Measurements from ENCODE around the gene IGF2.
"Not testable (repeated sequence)": the region's sequence is repeated elsewhere in the genome, so short reads cannot be mapped to it uniquely, and the experiment has no call there.

Gene IGF2, protein sequence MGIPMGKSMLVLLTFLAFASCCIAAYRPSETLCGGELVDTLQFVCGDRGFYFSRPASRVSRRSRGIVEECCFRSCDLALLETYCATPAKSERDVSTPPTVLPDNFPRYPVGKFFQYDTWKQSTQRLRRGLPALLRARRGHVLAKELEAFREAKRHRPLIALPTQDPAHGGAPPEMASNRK

DNA sequence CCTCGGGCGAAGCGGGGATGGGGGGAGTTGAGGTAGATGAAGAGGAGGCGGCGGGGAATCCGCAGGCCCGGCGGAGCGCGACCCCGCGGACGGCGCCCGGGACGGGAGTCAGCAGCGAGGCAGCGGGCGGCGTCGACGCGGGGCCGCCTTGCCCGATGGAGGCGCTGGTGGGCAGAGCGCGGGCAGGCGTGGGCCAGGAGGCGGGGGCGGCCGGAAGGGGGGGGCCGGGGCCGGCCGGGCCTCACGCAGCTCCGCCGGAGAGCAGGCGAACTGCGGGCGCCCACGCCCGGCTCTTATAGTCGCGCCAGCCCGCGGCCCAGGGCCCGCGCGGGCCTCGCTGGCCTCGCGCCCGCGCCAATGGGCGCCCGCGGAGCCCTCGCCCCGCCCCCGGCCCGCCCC is at the start of gene IGF2:
Gene IGF2, minus strand, starts transcription at position 267 of the 399 bp plus-strand sequence. CDS start 3,866 bp downstream, outside the sequence.
- Histone ChIP-seq H3K4me1 (ENCODE audit: insufficient read depth, low read length) (peaks cover 10% of the 10 kb centered on the region), H3K27me3 (ENCODE audit: insufficient read depth, low read length) (peaks cover 81% of the 10 kb centered on the region), H3K36me3 (ENCODE audit: insufficient read depth, low read length) (no peaks in the 10 kb centered on the region), H3K9me3 (ENCODE audit: low read length) (no peaks in the 10 kb centered on the region), H3K4me3 (ENCODE audit: low read length) (no peak within 1 kb of the TSS), H2AFZ (ENCODE audit: low read depth, low read length) (no peak within 1 kb of the TSS)

DNA sequence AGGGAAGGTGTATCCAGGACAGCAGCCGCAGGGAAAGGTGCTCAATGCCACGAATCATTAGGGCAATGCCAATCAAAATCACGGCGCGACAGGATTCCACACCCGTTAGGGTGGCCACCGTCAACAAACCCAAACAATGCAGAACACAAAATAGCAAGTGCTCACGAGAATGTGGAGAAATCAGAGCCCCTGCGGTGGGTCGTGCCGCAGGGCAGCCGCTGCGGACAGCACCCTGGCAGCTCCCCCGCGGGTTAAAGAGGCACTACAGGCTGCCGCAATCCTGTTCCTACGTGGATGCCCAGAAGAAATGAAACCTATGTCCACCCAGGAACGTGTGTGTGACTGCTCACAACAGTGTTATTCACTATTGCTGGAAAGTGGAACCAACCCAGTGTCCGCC is 49.6 kb upstream of the IGF2 start:
- no peak overlapping the region for H3K4me3 ChIP-seq (ENCODE audit: low read length)
- no peaks in the 10 kb centered on the region for H3K36me3 ChIP-seq (ENCODE audit: insufficient read depth, low read length)
- peaks cover 9% of the 10 kb centered on the region for H3K27me3 ChIP-seq (ENCODE audit: insufficient read depth, low read length)
- no peaks in the 10 kb centered on the region for H3K9me3 ChIP-seq (ENCODE audit: low read length)
- peaks cover 14% of the 10 kb centered on the region for H3K4me1 ChIP-seq (ENCODE audit: insufficient read depth, low read length)
- H2AFZ ChIP-seq (ENCODE audit: low read depth, low read length), result no peak overlapping the region

DNA sequence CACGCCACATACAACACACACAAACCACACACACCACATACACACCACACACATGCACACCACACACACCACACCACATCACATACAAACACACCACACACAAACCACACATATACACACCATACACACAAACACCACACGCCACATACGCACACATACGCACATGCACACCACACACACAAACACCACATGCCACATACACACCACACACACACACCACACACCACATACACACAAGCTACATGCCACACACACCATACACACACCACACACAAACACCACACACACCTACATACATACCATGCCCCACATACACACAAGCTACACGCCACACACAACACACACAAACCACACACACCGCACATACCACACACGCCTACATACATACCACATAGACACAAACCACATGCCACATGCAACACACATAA is 48.1 kb upstream of the IGF2 start:
- peaks cover 14% of the 10 kb centered on the region for H3K4me1 ChIP-seq (ENCODE audit: insufficient read depth, low read length)
- H2AFZ ChIP-seq (ENCODE audit: low read depth, low read length), result no peak overlapping the region
- no peaks in the 10 kb centered on the region for H3K36me3 ChIP-seq (ENCODE audit: insufficient read depth, low read length)
- peaks cover 4% of the 10 kb centered on the region for H3K27me3 ChIP-seq (ENCODE audit: insufficient read depth, low read length)
- no peak overlapping the region for H3K4me3 ChIP-seq (ENCODE audit: low read length)
- no peaks in the 10 kb centered on the region for H3K9me3 ChIP-seq (ENCODE audit: low read length)

DNA sequence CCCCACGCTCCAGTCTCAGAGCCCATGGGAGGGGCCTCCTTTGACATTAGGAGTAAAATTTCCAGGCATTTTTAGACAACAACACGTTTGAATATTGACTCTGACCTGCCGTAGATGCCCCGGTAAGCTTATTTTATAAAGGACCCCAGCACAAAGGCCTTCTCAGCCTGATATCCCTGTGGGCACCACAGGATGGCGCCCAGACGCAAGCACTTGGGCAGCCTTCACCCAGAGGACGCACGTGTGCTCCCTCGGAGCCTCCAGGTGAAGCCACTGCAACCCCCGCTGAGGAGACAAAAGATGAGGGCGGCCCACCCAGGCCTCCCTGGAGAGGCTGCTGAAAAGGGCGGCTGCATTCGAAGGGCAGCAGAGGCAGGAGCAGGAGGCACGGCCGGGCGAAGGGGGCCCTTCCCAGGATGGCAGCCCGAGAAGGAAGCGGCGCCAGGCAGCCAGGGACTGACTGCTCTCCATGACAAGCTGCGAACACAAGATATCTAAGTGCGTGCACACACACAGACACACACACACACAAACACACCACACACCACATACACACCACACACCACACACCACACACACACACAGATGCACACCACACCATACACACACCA is 47.6 kb upstream of the IGF2 start:
- no peak overlapping the region for H2AFZ ChIP-seq (ENCODE audit: low read depth, low read length)
- no peaks in the 10 kb centered on the region for H3K36me3 ChIP-seq (ENCODE audit: insufficient read depth, low read length)
- peaks cover 14% of the 10 kb centered on the region for H3K4me1 ChIP-seq (ENCODE audit: insufficient read depth, low read length)
- H3K27me3 ChIP-seq (ENCODE audit: insufficient read depth, low read length), result peaks cover 4% of the 10 kb centered on the region
- H3K9me3 ChIP-seq (ENCODE audit: low read length), result no peaks in the 10 kb centered on the region
- no peak overlapping the region for H3K4me3 ChIP-seq (ENCODE audit: low read length)

DNA sequence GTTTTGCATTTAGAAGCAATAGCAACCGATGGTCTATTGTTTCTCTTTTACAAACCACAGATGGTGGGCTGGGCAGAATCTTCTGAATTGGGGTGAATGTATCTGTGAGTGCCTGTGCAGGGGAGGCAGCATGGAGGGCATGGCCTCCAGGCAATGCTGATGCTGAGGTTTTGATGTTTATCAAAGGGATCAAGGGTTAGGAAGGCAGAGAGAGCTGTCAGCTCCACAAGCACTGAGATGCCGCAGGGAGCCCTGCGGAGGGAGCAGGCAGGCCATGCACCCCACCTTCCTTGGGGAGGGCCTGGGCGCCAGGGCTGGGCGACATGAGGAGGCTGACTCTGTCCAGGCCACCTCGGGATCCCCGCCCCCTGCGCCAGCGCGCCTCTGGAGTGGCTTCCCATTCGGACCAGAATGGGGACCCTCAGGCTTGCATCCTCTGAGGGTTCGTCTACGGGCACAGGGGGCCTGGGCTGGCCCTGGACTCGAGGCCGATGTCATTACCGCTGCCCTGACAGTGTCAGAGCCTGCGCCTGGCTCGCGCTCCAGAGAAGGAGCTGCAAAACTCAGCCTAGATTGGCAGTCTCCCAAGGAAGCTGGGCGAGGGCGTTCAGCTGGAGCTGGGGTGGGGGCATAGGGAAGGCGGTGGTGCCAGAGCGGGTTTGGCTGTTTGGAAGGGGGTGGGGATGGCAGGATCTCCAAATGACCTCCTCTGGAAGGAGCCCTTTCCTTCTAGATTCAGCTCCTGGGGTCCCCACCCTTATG is 46.3 kb upstream of the IGF2 start:
- Histone ChIP-seq H3K9me3 (ENCODE audit: low read length) (no peaks in the 10 kb centered on the region), H3K27me3 (ENCODE audit: insufficient read depth, low read length) (no peaks in the 10 kb centered on the region), H3K36me3 (ENCODE audit: insufficient read depth, low read length) (no peaks in the 10 kb centered on the region), H2AFZ (ENCODE audit: low read depth, low read length) (no peak overlapping the region), H3K4me3 (ENCODE audit: low read length) (no peak overlapping the region), H3K4me1 (ENCODE audit: insufficient read depth, low read length) (peaks cover 5% of the 10 kb centered on the region)

DNA sequence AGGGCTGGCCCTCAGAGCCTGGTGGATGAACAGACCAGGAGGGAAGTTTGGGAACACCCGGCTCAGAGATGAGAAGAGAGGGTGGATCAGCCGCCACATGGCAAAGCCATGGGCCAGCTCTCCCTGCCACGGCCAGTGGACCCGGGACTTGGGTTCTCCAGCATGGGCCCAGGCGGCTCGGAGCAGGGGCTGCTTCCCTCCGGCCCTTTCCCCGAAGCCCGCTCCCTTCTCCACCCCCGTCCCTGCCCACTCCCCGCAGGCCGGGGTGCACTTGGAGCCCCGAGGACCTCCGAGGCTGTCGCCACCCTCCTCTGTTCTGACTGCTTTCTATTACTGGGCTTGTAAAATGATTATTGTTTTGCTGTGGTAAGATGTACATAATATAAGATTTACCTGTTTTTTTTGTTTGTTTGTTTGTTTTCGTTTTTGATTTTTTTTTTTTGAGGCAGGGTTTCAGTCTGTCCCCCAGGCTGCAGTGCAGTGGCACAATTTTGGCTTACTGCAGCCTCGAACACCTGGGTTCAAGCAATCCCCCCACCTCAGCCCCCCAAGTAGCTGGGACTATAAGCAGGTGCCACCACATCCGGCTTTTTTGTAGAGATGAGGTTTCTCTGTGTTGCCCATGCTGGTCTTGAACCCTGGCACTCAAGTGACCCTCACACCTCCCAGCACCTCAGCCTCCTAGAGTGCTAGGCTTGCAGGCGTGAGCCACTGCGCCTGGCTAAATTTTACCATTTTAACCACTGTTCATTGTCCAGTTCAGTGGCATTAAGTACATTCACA is 43.7 kb upstream of the IGF2 start:
- H3K36me3 ChIP-seq (ENCODE audit: insufficient read depth, low read length), result no peaks in the 10 kb centered on the region
- no peaks in the 10 kb centered on the region for H3K9me3 ChIP-seq (ENCODE audit: low read length)

DNA sequence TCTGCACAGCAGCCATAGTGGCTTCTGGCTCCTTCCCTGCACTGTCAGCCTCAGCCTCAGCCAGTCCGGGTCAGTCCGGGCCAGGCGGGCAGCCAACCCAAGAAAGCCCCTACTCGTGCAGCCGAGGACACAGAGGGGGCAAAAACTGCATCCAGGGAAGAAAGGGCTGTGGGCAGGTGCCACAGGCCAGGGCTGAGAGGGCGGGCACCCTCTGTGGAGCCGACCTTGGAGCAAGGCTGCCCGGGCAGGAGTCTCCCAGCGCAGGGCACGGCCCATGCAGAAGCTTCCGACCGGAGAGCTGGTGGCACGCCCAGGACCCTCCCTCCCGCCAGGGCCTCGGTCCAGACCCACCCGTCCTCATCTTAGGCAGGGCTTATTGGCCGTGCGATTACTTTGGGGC is 42.9 kb upstream of the IGF2 start:
- Histone ChIP-seq H3K4me1 (ENCODE audit: insufficient read depth, low read length) (no peaks in the 10 kb centered on the region), H2AFZ (ENCODE audit: low read depth, low read length) (no peak overlapping the region), H3K4me3 (ENCODE audit: low read length) (no peak overlapping the region), H3K9me3 (ENCODE audit: low read length) (no peaks in the 10 kb centered on the region), H3K36me3 (ENCODE audit: insufficient read depth, low read length) (no peaks in the 10 kb centered on the region), H3K27me3 (ENCODE audit: insufficient read depth, low read length) (peaks cover 17% of the 10 kb centered on the region)

More for the DNA sequence above, 43.7 kb upstream of the IGF2 start:
- peaks cover 17% of the 10 kb centered on the region for H3K27me3 ChIP-seq (ENCODE audit: insufficient read depth, low read length)
- H3K4me1 ChIP-seq (ENCODE audit: insufficient read depth, low read length), result no peaks in the 10 kb centered on the region
- no peak overlapping the region for H2AFZ ChIP-seq (ENCODE audit: low read depth, low read length)
- H3K4me3 ChIP-seq (ENCODE audit: low read length), result no peak overlapping the region

DNA sequence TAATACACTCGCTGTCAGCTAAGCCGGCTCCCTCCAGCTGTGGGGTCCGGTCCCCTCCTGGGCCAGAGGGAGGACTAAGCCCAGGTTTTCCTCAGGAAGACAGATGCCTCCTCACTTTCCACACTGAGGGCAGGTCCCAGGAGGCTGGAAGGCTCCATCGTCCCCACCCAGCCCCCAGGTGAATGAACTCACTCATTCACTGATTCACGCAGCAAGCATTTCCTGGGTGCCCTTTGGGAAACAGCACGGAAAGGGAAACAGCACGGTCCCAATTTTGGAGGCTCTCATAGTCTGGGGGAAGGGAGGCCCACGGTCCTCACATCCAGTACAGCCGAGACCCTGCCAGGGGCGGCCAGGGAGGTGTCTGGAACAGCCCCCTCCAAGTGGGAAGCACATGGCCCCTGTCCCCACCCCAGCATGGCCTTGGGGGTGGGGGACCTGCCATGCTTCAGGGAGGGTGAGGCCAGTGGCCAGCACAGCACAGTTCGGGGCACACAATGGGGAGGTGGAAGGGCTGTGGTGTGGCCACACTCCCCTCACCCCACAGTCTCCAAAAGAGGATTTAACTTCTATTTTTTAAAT is 41.7 kb upstream of the IGF2 start:
- H3K4me1 ChIP-seq (ENCODE audit: insufficient read depth, low read length), result no peaks in the 10 kb centered on the region
- peaks cover 17% of the 10 kb centered on the region for H3K27me3 ChIP-seq (ENCODE audit: insufficient read depth, low read length)
- H3K4me3 ChIP-seq (ENCODE audit: low read length), result no peak overlapping the region
- no peaks in the 10 kb centered on the region for H3K9me3 ChIP-seq (ENCODE audit: low read length)
- H2AFZ ChIP-seq (ENCODE audit: low read depth, low read length), result no peak overlapping the region
- H3K36me3 ChIP-seq (ENCODE audit: insufficient read depth, low read length), result no peaks in the 10 kb centered on the region

DNA sequence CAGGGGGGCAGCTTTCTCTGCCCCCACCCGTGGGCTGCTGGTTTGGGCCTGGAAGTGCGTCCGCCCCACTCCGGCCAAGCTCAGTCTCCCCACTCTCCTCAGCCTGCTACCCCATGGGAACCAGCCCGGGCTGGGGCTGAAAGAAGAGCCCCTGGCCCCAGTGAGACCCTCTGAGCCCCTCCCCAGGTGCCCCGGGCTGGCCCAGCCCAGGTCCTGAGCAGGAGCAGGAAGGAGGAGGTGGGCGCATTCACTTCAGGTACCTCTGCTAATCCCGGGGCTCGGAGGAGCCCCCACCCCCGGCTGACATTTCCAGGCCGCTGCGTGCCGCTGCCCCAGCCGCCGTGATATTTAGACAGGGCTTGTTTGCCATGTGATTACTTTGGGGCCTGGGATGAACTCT is 41.2 kb upstream of the IGF2 start:
- H3K4me1 ChIP-seq (ENCODE audit: insufficient read depth, low read length), result no peaks in the 10 kb centered on the region
- H3K36me3 ChIP-seq (ENCODE audit: insufficient read depth, low read length), result no peaks in the 10 kb centered on the region
- no peak overlapping the region for H2AFZ ChIP-seq (ENCODE audit: low read depth, low read length)

DNA sequence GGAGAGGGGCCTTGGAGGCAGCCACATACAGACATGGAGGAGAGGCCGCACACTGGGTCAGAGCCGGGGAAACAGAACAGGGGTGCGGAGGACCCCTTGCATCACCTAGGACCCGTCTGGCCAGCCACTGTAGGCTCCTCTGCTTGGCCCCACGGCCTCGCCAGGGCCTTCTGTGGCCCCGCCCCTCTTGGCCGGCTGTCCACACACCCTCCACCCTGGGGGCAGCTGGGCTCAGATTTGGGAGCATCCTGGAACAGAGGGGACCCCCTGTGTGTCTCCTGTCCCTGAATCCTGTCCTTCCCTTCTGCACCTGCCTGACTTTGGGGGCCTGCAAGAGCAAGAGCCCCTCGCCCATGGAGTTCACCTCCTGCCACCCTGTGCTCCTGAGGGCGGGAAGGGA is 40.3 kb upstream of the IGF2 start:
- Histone ChIP-seq H3K36me3 (ENCODE audit: insufficient read depth, low read length) (no peaks in the 10 kb centered on the region), H3K4me1 (ENCODE audit: insufficient read depth, low read length) (no peaks in the 10 kb centered on the region), H3K4me3 (ENCODE audit: low read length) (no peak overlapping the region), H3K27me3 (ENCODE audit: insufficient read depth, low read length) (peaks cover 17% of the 10 kb centered on the region), H3K9me3 (ENCODE audit: low read length) (no peaks in the 10 kb centered on the region), H2AFZ (ENCODE audit: low read depth, low read length) (no peak overlapping the region)

More for the DNA sequence above, 41.2 kb upstream of the IGF2 start:
- Histone ChIP-seq H3K27me3 (ENCODE audit: insufficient read depth, low read length) (peaks cover 17% of the 10 kb centered on the region), H3K9me3 (ENCODE audit: low read length) (no peaks in the 10 kb centered on the region), H3K4me3 (ENCODE audit: low read length) (no peak overlapping the region)

DNA sequence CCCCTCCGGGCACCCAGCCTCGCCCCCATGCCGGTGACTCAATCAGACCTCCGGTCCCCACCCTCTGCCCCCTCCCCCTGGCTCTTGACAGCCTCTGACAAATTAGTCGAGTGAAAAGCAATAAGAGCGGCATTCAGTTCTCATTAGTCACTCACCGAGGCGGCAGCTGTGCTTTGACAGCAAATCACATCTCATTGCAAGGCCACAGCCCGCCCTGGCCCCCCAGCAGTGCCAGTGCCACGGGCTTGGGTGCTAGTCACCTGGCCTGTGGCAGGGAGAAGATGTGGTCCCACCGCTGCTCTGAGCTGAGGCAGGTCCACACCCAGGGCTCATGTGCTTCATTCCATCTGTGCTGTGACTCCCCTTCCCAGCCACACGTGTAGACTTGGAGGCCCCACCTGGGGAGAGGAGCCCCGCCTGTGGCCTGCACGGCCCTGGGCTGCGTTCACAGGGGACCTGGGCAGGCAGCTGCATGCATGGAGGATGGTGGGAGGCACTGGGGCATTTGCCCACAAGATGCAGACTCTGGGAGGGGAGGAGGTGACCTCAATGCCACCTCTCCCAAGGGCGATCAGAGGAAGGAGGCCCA is 39.8 kb upstream of the IGF2 start:
- peaks cover 17% of the 10 kb centered on the region for H3K27me3 ChIP-seq (ENCODE audit: insufficient read depth, low read length)
- H3K4me1 ChIP-seq (ENCODE audit: insufficient read depth, low read length), result no peaks in the 10 kb centered on the region
- H3K4me3 ChIP-seq (ENCODE audit: low read length), result no peak overlapping the region
- H2AFZ ChIP-seq (ENCODE audit: low read depth, low read length), result no peak overlapping the region
- H3K36me3 ChIP-seq (ENCODE audit: insufficient read depth, low read length), result no peaks in the 10 kb centered on the region
- H3K9me3 ChIP-seq (ENCODE audit: low read length), result no peaks in the 10 kb centered on the region

DNA sequence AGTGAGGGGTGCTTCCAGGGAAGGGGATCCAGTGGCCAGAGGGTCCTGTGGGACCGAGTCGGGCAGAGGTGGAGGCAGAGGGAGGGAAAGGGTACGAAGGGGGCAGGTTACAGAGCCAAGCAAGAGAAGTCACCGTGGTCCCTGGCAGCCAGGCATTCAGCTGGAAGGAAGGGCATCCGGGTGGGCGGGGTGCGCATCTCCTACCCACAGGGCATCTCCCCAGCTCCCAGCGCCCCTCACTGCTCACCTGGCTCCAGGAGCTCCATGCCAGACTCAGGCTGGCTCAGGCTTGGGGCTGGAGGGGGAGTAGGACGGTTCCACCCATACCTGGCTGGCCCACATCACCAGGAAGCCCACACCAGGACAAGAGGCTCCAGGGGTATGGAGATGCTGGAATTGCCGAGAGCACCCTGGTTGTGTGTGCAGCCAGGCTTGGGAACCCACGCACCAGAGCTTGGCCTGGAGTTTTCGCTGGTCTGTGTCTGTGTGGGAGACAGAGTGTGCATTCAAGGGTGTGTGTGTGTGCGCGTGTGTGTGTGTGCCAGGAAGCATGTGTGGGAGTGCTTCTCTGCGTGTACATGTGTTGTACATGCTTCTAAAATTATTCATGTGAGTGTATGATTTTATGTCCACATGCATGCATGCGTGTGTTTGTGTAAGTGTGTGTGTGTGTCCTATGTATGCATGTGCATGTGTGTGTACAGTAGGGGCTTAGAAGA is 39.0 kb upstream of the IGF2 start:
- H3K9me3 ChIP-seq (ENCODE audit: low read length); H2AFZ ChIP-seq (ENCODE audit: low read depth, low read length); H3K4me3 ChIP-seq (ENCODE audit: low read length); H3K4me1 ChIP-seq (ENCODE audit: insufficient read depth, low read length); H3K36me3 ChIP-seq (ENCODE audit: insufficient read depth, low read length): not testable (repeated sequence)
- H3K27me3 ChIP-seq (ENCODE audit: insufficient read depth, low read length), result peaks cover 17% of the 10 kb centered on the region

Data from neuron (in vitro differentiated cells).